HUES64 (cell line): ENCODE measurements around the gene CFAP251.
"Not testable (repeated sequence)": the region's sequence is repeated elsewhere in the genome, so short reads cannot be mapped to it uniquely, and the experiment has no call there.

Experiments used
- H3K27ac ChIP-seq: 2 replicates; pipeline ENCODE4 v1.7.0; 2013; ENCODE audit warnings: low read depth, low read length, inconsistent platforms
- H3K27me3 ChIP-seq: 2 replicates; pipeline ENCODE4 v1.6.1; 2013; ENCODE audit warnings: mild to moderate bottlenecking, low read length; ENCODE audit not compliant: insufficient read depth
- H3K36me3 ChIP-seq: 2 replicates; pipeline ENCODE4 v1.6.1; 2013; ENCODE audit warnings: mild to moderate bottlenecking, low read length; ENCODE audit not compliant: insufficient read depth
- H3K4me1 ChIP-seq: 2 replicates; pipeline ENCODE4 v1.6.1; 2013; ENCODE audit warnings: mild to moderate bottlenecking, low read length, moderate library complexity; ENCODE audit not compliant: insufficient read depth
- H3K4me3 ChIP-seq: 2 replicates; pipeline ENCODE4 v1.5.1; 2013; ENCODE audit warnings: mild to moderate bottlenecking, low read length, moderate library complexity
- H3K9ac ChIP-seq: 2 replicates; pipeline ENCODE4 v1.6.1; 2013; ENCODE audit warnings: mild to moderate bottlenecking, low read depth, low read length
- H3K9me3 ChIP-seq: 2 replicates; pipeline ENCODE4 v1.6.1; 2013; ENCODE audit warnings: low read depth, low read length; ENCODE audit not compliant: insufficient read depth
- WGBS: fragments of 150-250, 120-280 bp; methylation state at CpG from one replicate; pipeline ENCODE4 v1.1.7; 2013; ENCODE audit warnings: missing lambda C conversion rate; 5-methylcytosine and 5-hydroxymethylcytosine counted together

CFAP251 gene

GRCh38 chr12:122040579-122041386, 122.4 kb downstream of the CFAP251 start:
- no peak overlapping the region for H3K9ac ChIP-seq
- 93% methylated on average over 21 of the region's 21 CpGs for WGBS
- peaks cover 59% of the 10 kb centered on the region for H3K36me3 ChIP-seq

GRCh38 chr12:122041458-122041857, 123.1 kb downstream of the CFAP251 start:
- not testable (repeated sequence) for H3K9ac ChIP-seq, H3K4me1 ChIP-seq, H3K27ac ChIP-seq, H3K9me3 ChIP-seq, H3K27me3 ChIP-seq, H3K4me3 ChIP-seq
- WGBS = 88% methylated on average over 3 of the region's 3 CpGs
- peaks cover 59% of the 10 kb centered on the region for H3K36me3 ChIP-seq

More at GRCh38 chr12:122040579-122041386, 122.4 kb downstream of the CFAP251 start:
- H3K27me3 ChIP-seq = no peaks in the 10 kb centered on the region
- H3K27ac ChIP-seq = no peak overlapping the region
- H3K4me1 ChIP-seq = no peaks in the 10 kb centered on the region
- H3K9me3 ChIP-seq = peaks cover 5% of the 10 kb centered on the region; the same call in 1 of the 2 replicates
- H3K4me3 ChIP-seq = no peak overlapping the region

DNA sequence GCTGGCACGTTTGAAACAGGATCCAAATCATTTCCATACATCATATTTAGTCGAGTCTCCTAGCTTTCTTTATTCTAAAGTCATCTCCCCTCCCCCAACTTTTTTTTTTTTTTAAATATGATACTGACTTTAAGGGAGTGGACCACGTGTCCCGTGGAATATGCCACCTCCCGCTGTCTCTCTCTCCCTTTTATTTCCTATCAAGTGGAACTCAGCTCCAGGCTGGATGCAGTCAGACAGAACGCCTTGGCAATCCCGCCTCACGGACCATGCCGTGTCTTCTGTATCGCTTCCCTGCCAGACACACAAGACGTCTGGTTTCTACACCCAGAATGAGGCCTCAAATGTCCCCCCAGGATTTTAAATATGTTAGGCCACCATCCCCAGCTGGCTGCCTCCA, 124.5 kb downstream of the CFAP251 start:
- WGBS = 95% methylated on average over 11 of the region's 11 CpGs
- Histone ChIP-seq H3K27me3 (no peaks in the 10 kb centered on the region), H3K36me3 (peaks cover 55% of the 10 kb centered on the region), H3K27ac (no peak overlapping the region), H3K4me1 (no peaks in the 10 kb centered on the region), H3K9ac (no peak overlapping the region), H3K4me3 (no peak overlapping the region), H3K9me3 (peaks cover 5% of the 10 kb centered on the region; the same call in 1 of the 2 replicates)

GRCh38 chr12:122043476-122043875, 125.1 kb downstream of the CFAP251 start:
- Histone ChIP-seq H3K4me1 (no peaks in the 10 kb centered on the region), H3K27me3 (no peaks in the 10 kb centered on the region), H3K9me3 (peaks cover 5% of the 10 kb centered on the region; the same call in 1 of the 2 replicates), H3K9ac (no peak overlapping the region), H3K27ac (no peak overlapping the region), H3K4me3 (no peak overlapping the region), H3K36me3 (peaks cover 56% of the 10 kb centered on the region)
- 95% methylated on average over 15 of the region's 15 CpGs for WGBS

DNA sequence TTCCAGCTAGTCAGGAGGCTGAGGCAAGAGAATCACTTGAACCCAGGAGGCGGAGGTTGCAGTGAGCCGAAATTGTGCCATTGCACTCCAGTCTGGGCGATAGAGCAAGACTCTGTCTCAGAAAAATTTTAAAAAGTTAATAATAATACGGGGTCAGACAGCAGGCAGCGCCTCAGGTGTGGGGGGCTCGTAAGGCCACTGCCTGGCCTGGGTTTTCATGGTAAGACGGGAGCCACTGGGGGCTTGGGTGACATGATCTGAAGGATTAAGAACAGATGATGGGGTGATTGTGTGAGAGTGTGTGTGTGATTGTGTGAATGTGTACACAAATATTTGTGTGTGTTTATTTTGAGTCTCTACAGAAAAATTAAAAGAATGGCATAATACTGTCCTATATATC, 126.9 kb downstream of the CFAP251 start:
- Histone ChIP-seq H3K4me1 (no peaks in the 10 kb centered on the region), H3K9ac (no peak overlapping the region), H3K27ac (no peak overlapping the region), H3K9me3 (peaks cover 5% of the 10 kb centered on the region; the same call in 1 of the 2 replicates), H3K4me3 (no peak overlapping the region), H3K27me3 (no peaks in the 10 kb centered on the region), H3K36me3 (peaks cover 48% of the 10 kb centered on the region)
- 94% methylated on average over 7 of the region's 7 CpGs for WGBS

GRCh38 chr12:122046145-122046544, 127.8 kb downstream of the CFAP251 start:
- Histone ChIP-seq H3K36me3 (peaks cover 46% of the 10 kb centered on the region), H3K9ac (no peak overlapping the region), H3K9me3 (peaks cover 5% of the 10 kb centered on the region; the same call in 1 of the 2 replicates), H3K27ac (no peak overlapping the region), H3K4me1 (no peaks in the 10 kb centered on the region), H3K4me3 (no peak overlapping the region), H3K27me3 (no peaks in the 10 kb centered on the region)
- 86% methylated on average over 7 of the region's 7 CpGs for WGBS

DNA sequence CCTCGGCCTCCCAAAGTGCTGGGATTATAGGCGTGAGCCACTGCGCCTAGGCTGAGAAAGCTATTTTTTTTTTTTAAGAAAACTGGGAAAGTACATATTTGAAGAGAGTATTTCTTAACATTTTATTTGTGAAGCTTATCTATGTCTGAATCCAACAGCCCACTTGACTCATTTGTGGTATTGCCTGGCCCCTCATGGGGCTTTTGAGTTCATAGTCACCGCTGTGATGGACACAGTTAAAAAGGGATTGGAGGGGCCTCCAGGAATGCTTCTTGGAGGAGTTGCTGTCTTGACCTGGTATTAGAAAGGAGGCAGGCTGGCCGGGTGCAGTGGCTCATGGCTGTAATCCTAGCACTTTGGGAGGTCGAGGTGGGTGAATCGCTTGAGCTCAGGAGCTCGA, 129.8 kb downstream of the CFAP251 start:
- no peaks in the 10 kb centered on the region for H3K4me1 ChIP-seq
- H3K27ac ChIP-seq = no peak overlapping the region
- peaks cover 35% of the 10 kb centered on the region for H3K36me3 ChIP-seq
- no peak overlapping the region for H3K9ac ChIP-seq
- no peaks in the 10 kb centered on the region for H3K27me3 ChIP-seq
- no peak overlapping the region for H3K4me3 ChIP-seq
- H3K9me3 ChIP-seq = peaks cover 5% of the 10 kb centered on the region; the same call in 1 of the 2 replicates
- WGBS = 96% methylated on average over 8 of the region's 8 CpGs

- no peaks in the 10 kb centered on the region for H3K27me3 ChIP-seq
- H3K36me3 ChIP-seq = peaks cover 25% of the 10 kb centered on the region
- no peaks in the 10 kb centered on the region for H3K4me1 ChIP-seq
- 96% methylated on average over 9 of the region's 9 CpGs for WGBS
- peaks cover 3% of the 10 kb centered on the region; the same call in 1 of the 2 replicates for H3K9me3 ChIP-seq
- H3K9ac ChIP-seq = no peak overlapping the region
- H3K27ac ChIP-seq = no peak overlapping the region
- H3K4me3 ChIP-seq = no peak overlapping the region
Measured at GRCh38 chr12:122049827-122050226, 131.4 kb downstream of the CFAP251 start.

GRCh38 chr12:122050706-122051105, 132.3 kb downstream of the CFAP251 start:
- 94% methylated on average over 20 of the region's 20 CpGs for WGBS
- Histone ChIP-seq H3K9me3 (no peaks in the 10 kb centered on the region), H3K9ac (no peak overlapping the region), H3K36me3 (peaks cover 25% of the 10 kb centered on the region), H3K27me3 (no peaks in the 10 kb centered on the region), H3K4me3 (no peak overlapping the region), H3K27ac (no peak overlapping the region), H3K4me1 (no peaks in the 10 kb centered on the region)

GRCh38 chr12:122051231-122051876, 133.0 kb downstream of the CFAP251 start:
- Histone ChIP-seq H3K36me3 (peaks cover 25% of the 10 kb centered on the region), H3K9ac (no peak overlapping the region), H3K27ac (no peak overlapping the region), H3K9me3 (no peaks in the 10 kb centered on the region), H3K27me3 (no peaks in the 10 kb centered on the region), H3K4me3 (no peak overlapping the region), H3K4me1 (no peaks in the 10 kb centered on the region)
- 95% methylated on average over 14 of the region's 14 CpGs for WGBS

DNA sequence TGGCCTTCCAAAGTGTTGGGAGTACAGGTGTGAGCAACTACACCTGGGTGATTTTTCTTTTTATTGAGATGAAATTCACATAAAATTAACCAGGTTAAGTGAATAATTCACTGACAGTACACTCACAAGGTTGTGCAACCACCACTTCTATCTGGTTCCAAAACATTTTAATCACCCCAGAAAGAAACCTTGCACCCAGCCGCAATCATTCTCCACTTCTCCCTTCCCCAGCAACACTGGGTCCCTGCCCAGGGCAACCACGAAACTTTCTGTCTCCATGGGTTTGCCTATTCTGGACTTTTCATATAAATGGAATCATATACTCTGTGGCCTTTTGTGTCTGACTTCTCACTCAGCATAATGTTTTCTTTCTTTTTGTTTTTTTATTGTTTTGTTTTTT, 133.9 kb downstream of the CFAP251 start:
- H3K27ac ChIP-seq = no peak overlapping the region
- WGBS = 90% methylated on average over 2 of the region's 2 CpGs
- H3K9me3 ChIP-seq = no peaks in the 10 kb centered on the region
- no peaks in the 10 kb centered on the region for H3K4me1 ChIP-seq
- H3K4me3 ChIP-seq = no peak overlapping the region
- no peaks in the 10 kb centered on the region for H3K27me3 ChIP-seq
- peaks cover 30% of the 10 kb centered on the region for H3K36me3 ChIP-seq
- H3K9ac ChIP-seq = no peak overlapping the region
